A673 (cell line): ENCODE measurements around the gene CHCHD3. TPM values are rescaled to one million over a fixed set of nuclear protein-coding genes. Genes with fewer than 3 reads are reported as not detected.
A peak's percentile ranks its signal among the peaks of the same experiment; 100 is the strongest.

ENCODE experiments used
- BruUV-seq: library from RNA; stranded (reverse); fragments of 400-500 nt; replicated peaks from 2 replicates; lab custom pipeline; 2021; lab: Mats Ljungman, UMichigan
- CTCF ChIA-PET: fragments of 300-600 bp; sonication (Branson Sonifier 250); formaldehyde crosslinking; loops from one replicate; lab custom pipeline; 2022; ENCODE audit warnings: antibody characterized with exemption; lab: Charles Lee
- POLR2A ChIA-PET: fragments of 300-600 bp; sonication (Branson Sonifier 250); formaldehyde crosslinking; loops from one replicate; lab custom pipeline; 2022; ENCODE audit warnings: antibody characterized with exemption; ENCODE audit not compliant: low non-redundant PET; lab: Charles Lee
- DNase-seq: peaks from one replicate; pipeline ENCODE4 v3.0.0-alpha.2; 2015; ENCODE audit warnings: low spot score
- H3K27ac ChIP-seq: fragments of 200-600 bp; sonication (generic); 2 replicates; pipeline ENCODE4 v1.5.1; 2016; ENCODE audit warnings: mixed run types, low read depth, mild to moderate bottlenecking, mixed read lengths, antibody characterized with exemption, low read length; ENCODE audit not compliant: poor library complexity, severe bottlenecking
- H3K27me3 ChIP-seq: fragments of 200-600 bp; sonication (generic); replicated peaks from 2 replicates; pipeline ENCODE4 v1.6.1; 2017; ENCODE audit warnings: mixed run types, low read depth, mild to moderate bottlenecking, mixed read lengths, antibody characterized with exemption, low read length; ENCODE audit not compliant: insufficient read depth, poor library complexity
- H3K36me3 ChIP-seq: fragments of 200-600 bp; sonication (generic); 2 replicates; pipeline ENCODE4 v1.6.1; 2016; ENCODE audit warnings: mixed run types, mild to moderate bottlenecking, mixed read lengths, antibody characterized with exemption, low read length; ENCODE audit not compliant: insufficient read depth, poor library complexity, severe bottlenecking
- H3K4me1 ChIP-seq: fragments of 200-600 bp; sonication (generic); 2 replicates; pipeline ENCODE4 v1.6.1; 2017; ENCODE audit warnings: mixed run types, mild to moderate bottlenecking, mixed read lengths, antibody characterized with exemption, low read length; ENCODE audit not compliant: insufficient read depth, poor library complexity, severe bottlenecking
- H3K4me3 ChIP-seq: fragments of 200-600 bp; sonication (generic); 2 replicates; pipeline ENCODE4 v1.5.1; 2016; ENCODE audit warnings: low read depth, mixed run types, mild to moderate bottlenecking, mixed read lengths, low read length; ENCODE audit not compliant: poor library complexity, severe bottlenecking
- H3K9me3 ChIP-seq: fragments of 200-600 bp; sonication (generic); 2 replicates; pipeline ENCODE4 v1.6.1; 2016; ENCODE audit warnings: mixed run types, low read depth, mild to moderate bottlenecking, mixed read lengths, antibody characterized with exemption, low read length; ENCODE audit not compliant: poor library complexity, severe bottlenecking
- CTCF ChIP-seq: fragments of 300-800, 200-600 bp; sonication (generic); conservative IDR thresholded peaks from 2 replicates; pipeline ENCODE4 v1.5.1; 2017; ENCODE audit warnings: low read depth, mild to moderate bottlenecking, antibody characterized with exemption, low read length, moderate library complexity, mixed read lengths
- EZH2 ChIP-seq: fragments of 200-600 bp; sonication (generic); IDR thresholded peaks from 2 replicates; pipeline ENCODE4 v1.6.1; 2017; ENCODE audit warnings: borderline replicate concordance, low read depth, mild to moderate bottlenecking, mixed read lengths, antibody characterized with exemption, low read length; ENCODE audit not compliant: poor library complexity, severe bottlenecking
- intact Hi-C: fragments of 100-400 bp; cut with micrococcal nuclease; formaldehyde crosslinking; loops from one replicate; pipeline ENCODE4 v1.10.0; 2022; ENCODE audit not compliant: unreplicated experiment
- total RNA-seq: library from RNA; stranded (reverse); gene quantifications from 2 replicates; pipeline ENCODE4 v1.2.3, GENCODE V29; 2021

The CHCHD3 gene
- total RNA-seq, 1 experiment from 2014 or later: 128 TPM

DNA sequence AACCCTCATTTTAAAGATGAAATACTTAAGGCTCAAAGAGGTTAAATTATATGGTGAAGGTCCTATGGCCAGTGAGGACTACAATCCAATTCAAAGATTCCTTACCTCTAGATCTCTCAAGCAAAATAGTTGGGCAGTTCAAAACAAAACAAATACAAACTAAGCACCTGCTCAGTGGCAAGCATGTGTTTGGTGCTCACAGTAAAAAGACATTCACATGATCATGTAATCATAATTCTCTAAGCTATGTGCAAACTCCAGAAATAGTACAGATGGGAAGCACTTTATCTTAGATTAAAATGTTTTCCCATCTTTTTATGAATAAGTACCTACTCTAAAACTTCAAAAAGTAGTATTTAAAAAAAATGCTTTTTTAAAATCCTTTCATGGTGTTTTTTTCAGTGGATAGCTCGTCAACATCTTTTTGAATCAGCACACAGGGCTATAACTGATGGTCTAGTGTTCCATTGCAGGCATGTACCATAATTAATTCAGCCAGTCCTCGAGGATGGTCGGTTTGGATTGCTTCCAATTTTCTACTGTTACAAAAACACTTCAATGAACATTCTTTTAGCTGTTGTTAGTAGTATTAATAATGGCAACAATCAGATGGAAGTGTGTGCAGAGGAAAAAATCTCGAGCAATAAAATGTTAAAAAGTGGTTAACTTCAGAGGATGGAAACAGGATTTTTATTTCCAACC, 58.4 kb downstream of the CHCHD3 start:
- CTCF ChIA-PET: no interaction called here

GRCh38 chr7:133022661-133023060, 59.2 kb downstream of the CHCHD3 start:
- ChIA-PET POLR2A (no interaction called here), CTCF (no interaction called here)
- Histone ChIP-seq H3K4me3 (no peak overlapping the region), H3K9me3 (peaks cover 6% of the 10 kb centered on the region), H3K4me1 (peaks cover 8% of the 10 kb centered on the region), H3K27me3 (no peaks in the 10 kb centered on the region), H3K36me3 (no peaks in the 10 kb centered on the region), H3K27ac (no peak overlapping the region)
- TF ChIP-seq EZH2 (no peak), CTCF (no peak)
- intact Hi-C loops: no loop called here
- no peak for DNase-seq
- no TSS peak for BruUV-seq

More for the DNA sequence above, 58.4 kb downstream of the CHCHD3 start:
- H3K9me3 ChIP-seq: peaks cover 6% of the 10 kb centered on the region
- no peak for TF ChIP-seq CTCF
- no peak for TF ChIP-seq EZH2
- intact Hi-C loops: no loop called here
- BruUV-seq: no TSS peak
- H3K27ac ChIP-seq: no peak overlapping the region
- no peak overlapping the region for H3K4me3 ChIP-seq
- H3K27me3 ChIP-seq: no peaks in the 10 kb centered on the region
- POLR2A ChIA-PET: no interaction called here
- peak; percentile 14 for DNase-seq
- peaks cover 8% of the 10 kb centered on the region for H3K4me1 ChIP-seq
- no peaks in the 10 kb centered on the region for H3K36me3 ChIP-seq

DNA sequence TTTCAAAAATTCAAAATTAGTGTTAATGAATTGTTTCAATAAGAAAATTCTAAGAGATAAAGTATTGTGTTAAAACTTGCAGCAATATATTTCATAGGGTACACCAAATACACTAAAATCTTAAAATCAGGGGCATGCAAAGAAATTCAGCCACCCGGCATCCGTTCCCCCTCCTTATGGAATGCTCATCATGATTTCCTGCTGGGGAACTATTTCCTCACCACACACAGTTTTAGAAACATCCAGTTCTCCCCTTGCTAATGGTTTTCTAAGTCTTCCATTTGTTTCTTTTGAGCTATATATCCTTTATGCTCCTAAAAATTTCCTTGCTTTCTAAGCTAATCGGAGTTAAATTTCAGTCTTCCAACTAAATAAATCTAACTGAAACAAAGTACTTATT, 60.7 kb downstream of the CHCHD3 start:
- Histone ChIP-seq H3K4me1 (peaks cover 16% of the 10 kb centered on the region), H3K27ac (no peak overlapping the region), H3K4me3 (no peak overlapping the region), H3K36me3 (no peaks in the 10 kb centered on the region), H3K9me3 (peaks cover under 1% of the 10 kb centered on the region), H3K27me3 (no peaks in the 10 kb centered on the region)
- intact Hi-C loops: no loop called here
- ChIA-PET POLR2A (interaction anchor here (1.2 kb wide), 1 partner anchor 9 kb away, joined by 11 read pairs; no protein-coding TSS in a partner anchor), CTCF (no interaction called here)
- no TSS peak for BruUV-seq
- no peak for TF ChIP-seq CTCF
- TF ChIP-seq EZH2: no peak
- peak; percentile 45 for DNase-seq
